ENCODE measurements around the gene E2F4. TPM values are rescaled to one million over a fixed set of nuclear protein-coding genes. Genes with fewer than 3 reads are reported as not detected.
A peak's percentile ranks its signal among the peaks of the same experiment; 100 is the strongest.

The E2F4 gene
- total and polyA plus RNA-seq, 9 of the 15 experiments (the other 6 are each of a cell fraction or from before 2014, with no cell fraction given): 9.7 to 139 (median 106) TPM

GRCh38 chr16:67167588-67167987, 24.4 kb upstream of the E2F4 start:
- Histone ChIP-seq H3K4me3 (no peak overlapping the region), H3K4me1 (replicated peaks in 1 of 2; ENCODE audit: control insufficient read depth in 2 of 2, insufficient read depth in 2 of 2, low read length in 2 of 2) (peaks cover 28 to 78% of the 10 kb centered on the region in 2 experiments), H3K27ac (ENCODE audit: extremely low read depth, low read depth, low read length) (no peak overlapping the region), H3K36me3 (ENCODE audit: control insufficient read depth, insufficient read depth, low read length) (peaks cover 11% of the 10 kb centered on the region; the same call in 2 of the 3 replicates), H3K4me2 (ENCODE audit: insufficient read depth, low read length) (no peak overlapping the region), H3K9me1 (ENCODE audit: control insufficient read depth, insufficient read depth, low read length) (no peaks in the 10 kb centered on the region), H3K9ac (ENCODE audit: insufficient read depth in 1 of 2, low read depth in 2 of 2, low read length in 2 of 2) (0 out of 4 replicates have a peak overlapping the region, but pooled peaks of 1 of the 2 experiments have one; percentile 14), H3K79me2 (ENCODE audit: control insufficient read depth, insufficient read depth, low read length) (no peaks in the 10 kb centered on the region; the same call in 2 of the 3 replicates), H4K20me1 (replicated peaks; ENCODE audit: control insufficient read depth, insufficient read depth, low read length) (no peaks in the 10 kb centered on the region), H3K27me3 (ENCODE audit: control insufficient read depth in 2 of 2, insufficient read depth in 2 of 2, low read length in 2 of 2) (no peaks in the 10 kb centered on the region), H2AFZ (ENCODE audit: low read depth, low read length) (no peak overlapping the region), H3K9me3 (replicated peaks; ENCODE audit: control insufficient read depth, insufficient read depth, low read depth, low read length) (no peaks in the 10 kb centered on the region)
- WGBS (ENCODE audit: insufficient coverage, low coverage, missing lambda C conversion rate): 77% methylated on average over 6 of the region's 7 CpGs
- TF ChIP-seq POLR2G (IDR thresholded peaks at IDR 0.05; ENCODE audit: low read depth, low read length) (0 out of 2 replicates have a peak, but pooled peaks have one; percentile 15), SMAD3 (CRISPR knock-in tag; conservative IDR thresholded peaks at IDR 0.05) (no peak), PKNOX1 (IDR thresholded peaks at IDR 0.05) (no peak), TAF9B (IDR thresholded peaks at IDR 0.05; ENCODE audit: partially characterized antibody) (no peak)
- CTCF ChIA-PET (ENCODE audit: low intra/inter-chr PET ratio): no interaction called here
- in situ Hi-C loops (cut with MboI): loop anchor here (25.0 kb wide), 1 partner anchor 205 kb away; the partner anchor contains the start of gene CES3
- no TSS peak for BruUV-seq (replicated peaks)
- no peak for ATAC-seq
- POLR2A ChIA-PET: no interaction called here
- intact Hi-C loops (cut with micrococcal nuclease): no loop called here
- DNase-seq (ENCODE audit: extremely low read depth in 1 of 4, low spot score in 3 of 4): no peak
- FAIRE-seq: no peak
